ENCODE data around the gene CD58. TPM values are rescaled to one million over a fixed set of nuclear protein-coding genes. Genes with fewer than 3 reads are reported as not detected.

CD58 gene
- total RNA-seq, 1 donor from 2014 or later: 40.6 TPM

DNA sequence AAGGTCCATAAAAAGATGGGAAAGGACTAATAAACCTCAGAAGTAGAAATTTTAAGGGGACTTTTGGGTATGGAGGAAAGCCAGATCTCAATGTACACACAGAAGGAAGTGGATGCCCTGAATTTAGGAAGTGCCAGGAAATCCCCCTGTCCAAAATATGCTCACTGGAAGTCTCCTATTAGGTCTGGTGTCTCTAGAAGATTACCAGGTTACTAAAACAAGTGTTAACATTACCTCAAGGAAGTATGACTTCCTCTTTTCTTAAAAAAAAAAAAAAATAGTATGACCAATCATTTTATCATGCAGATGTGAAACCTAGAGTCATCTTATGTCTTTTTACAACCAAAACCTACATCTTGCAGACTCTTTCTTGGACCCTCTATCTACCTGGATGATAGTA, 30.7 kb downstream of the CD58 start:
- intact Hi-C loops (cut with micrococcal nuclease): no loop called here
- Mint-ChIP-seq H3K4me1 (ENCODE audit: low read depth) (peaks cover 66% of the 10 kb centered on the region), H3K27me3 (ENCODE audit: low read depth) (no peaks in the 10 kb centered on the region), H3K27ac (peak overlapping the region; percentile 40), H3K36me3 (ENCODE audit: low read depth) (peaks cover 80% of the 10 kb centered on the region), H3K4me3 (ENCODE audit: low read depth) (no peak overlapping the region), H3K9me3 (no peaks in the 10 kb centered on the region)
- no peak for DNase-seq (ENCODE audit: low spot score)

DNA sequence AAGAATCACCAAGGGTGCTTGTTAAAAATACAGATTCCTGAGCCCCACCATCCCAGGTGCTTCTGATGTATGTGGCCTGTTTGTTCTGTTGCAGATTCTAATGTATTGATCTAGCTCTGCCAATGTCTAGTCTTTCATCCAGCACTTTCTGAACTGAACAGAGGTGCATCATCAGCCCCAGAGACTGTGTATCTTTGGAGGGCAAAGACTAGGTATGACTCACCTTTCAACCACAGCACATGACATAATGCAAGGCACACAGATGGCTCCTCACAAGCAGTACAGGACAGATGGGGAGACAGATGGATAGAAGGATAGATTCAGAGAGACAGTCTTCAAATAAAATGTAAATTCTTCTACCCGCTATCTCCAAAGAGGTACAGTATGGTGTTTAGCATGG, 32.3 kb downstream of the CD58 start:
- DNase-seq (ENCODE audit: low spot score): peak; percentile 40
- Mint-ChIP-seq H3K4me1 (ENCODE audit: low read depth) (peaks cover 54% of the 10 kb centered on the region), H3K27ac (peak overlapping the region; percentile 62), H3K27me3 (ENCODE audit: low read depth) (no peaks in the 10 kb centered on the region), H3K9me3 (no peaks in the 10 kb centered on the region), H3K36me3 (ENCODE audit: low read depth) (peaks cover 79% of the 10 kb centered on the region), H3K4me3 (ENCODE audit: low read depth) (no peak overlapping the region)
- intact Hi-C loops (cut with micrococcal nuclease): loop anchor here (1.0 to 2.0 kb wide), 2 partner anchors 18 to 23 kb away; no protein-coding TSS in a partner anchor

DNA sequence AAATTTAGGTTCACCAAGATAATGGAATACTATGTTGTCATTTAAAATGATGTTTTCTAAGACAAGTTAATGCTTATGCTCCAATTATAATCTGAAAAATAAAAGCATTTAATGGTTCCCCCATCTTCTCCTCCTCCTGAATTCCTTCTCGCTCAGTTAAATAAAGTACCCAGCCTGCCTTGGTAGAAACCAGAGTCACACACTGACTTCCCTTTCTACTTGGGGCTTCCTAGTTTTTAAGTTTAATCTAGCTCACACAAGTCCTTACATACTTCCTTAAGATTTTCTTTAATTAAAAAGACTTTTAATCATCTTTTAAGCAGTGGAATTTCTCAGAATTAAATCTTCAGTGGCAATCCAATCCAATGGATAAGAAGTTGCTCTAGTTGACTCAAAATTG, 32.9 kb downstream of the CD58 start:
- no peak overlapping the region for H3K4me3 Mint-ChIP-seq (ENCODE audit: low read depth)
- no peaks in the 10 kb centered on the region for H3K27me3 Mint-ChIP-seq (ENCODE audit: low read depth)
- no peak for DNase-seq (ENCODE audit: low spot score)
- no peaks in the 10 kb centered on the region for H3K9me3 Mint-ChIP-seq
- intact Hi-C loops (cut with micrococcal nuclease): loop anchor here (1.0 to 2.0 kb wide), 2 partner anchors 19 to 23 kb away; no protein-coding TSS in a partner anchor
- H3K27ac Mint-ChIP-seq: no peak overlapping the region
- H3K36me3 Mint-ChIP-seq (ENCODE audit: low read depth): peaks cover 79% of the 10 kb centered on the region
- peaks cover 55% of the 10 kb centered on the region for H3K4me1 Mint-ChIP-seq (ENCODE audit: low read depth)

DNA sequence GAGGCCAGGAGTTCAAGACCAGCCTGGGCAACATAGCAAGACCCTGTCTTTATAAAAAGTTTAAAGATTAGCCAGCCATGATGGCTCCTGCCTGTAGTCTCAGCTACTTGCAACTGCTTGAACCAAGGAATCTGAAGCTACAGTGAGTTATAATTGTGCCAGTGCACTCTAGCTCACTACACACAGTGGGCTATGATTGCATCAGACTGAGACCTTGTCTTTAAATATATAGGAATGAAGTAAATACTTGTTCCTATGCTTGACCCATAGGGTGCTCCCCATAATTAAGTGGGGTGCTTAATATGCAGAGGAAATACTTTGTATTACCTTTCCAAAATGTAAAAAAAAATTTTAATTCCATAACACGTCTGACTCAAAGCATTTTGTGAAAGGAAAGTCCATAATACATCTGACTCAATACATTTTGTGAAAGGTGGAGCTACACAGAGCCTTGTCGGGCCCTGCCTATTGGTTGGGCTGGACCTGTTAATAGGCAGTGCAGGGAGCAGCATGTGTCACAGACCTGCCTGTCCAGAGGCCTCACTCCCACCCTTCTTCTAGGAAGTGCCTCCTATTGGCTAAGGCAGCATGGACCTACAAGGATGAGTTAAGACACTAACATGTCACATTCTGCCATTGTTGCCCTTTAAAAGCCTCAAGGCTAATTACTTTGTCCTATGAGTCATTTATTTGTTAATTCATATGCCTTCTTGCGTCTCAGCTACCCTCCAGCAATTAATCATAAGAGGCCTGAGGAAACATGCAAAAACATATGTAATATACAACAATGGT, 33.6 kb downstream of the CD58 start:
- H3K27ac Mint-ChIP-seq: no peak overlapping the region
- H3K9me3 Mint-ChIP-seq: no peaks in the 10 kb centered on the region
- peaks cover 49% of the 10 kb centered on the region for H3K4me1 Mint-ChIP-seq (ENCODE audit: low read depth)
- intact Hi-C loops (cut with micrococcal nuclease): no loop called here
- DNase-seq (ENCODE audit: low spot score): no peak
- H3K36me3 Mint-ChIP-seq (ENCODE audit: low read depth): peaks cover 76% of the 10 kb centered on the region
- no peak overlapping the region for H3K4me3 Mint-ChIP-seq (ENCODE audit: low read depth)
- H3K27me3 Mint-ChIP-seq (ENCODE audit: low read depth): no peaks in the 10 kb centered on the region

DNA sequence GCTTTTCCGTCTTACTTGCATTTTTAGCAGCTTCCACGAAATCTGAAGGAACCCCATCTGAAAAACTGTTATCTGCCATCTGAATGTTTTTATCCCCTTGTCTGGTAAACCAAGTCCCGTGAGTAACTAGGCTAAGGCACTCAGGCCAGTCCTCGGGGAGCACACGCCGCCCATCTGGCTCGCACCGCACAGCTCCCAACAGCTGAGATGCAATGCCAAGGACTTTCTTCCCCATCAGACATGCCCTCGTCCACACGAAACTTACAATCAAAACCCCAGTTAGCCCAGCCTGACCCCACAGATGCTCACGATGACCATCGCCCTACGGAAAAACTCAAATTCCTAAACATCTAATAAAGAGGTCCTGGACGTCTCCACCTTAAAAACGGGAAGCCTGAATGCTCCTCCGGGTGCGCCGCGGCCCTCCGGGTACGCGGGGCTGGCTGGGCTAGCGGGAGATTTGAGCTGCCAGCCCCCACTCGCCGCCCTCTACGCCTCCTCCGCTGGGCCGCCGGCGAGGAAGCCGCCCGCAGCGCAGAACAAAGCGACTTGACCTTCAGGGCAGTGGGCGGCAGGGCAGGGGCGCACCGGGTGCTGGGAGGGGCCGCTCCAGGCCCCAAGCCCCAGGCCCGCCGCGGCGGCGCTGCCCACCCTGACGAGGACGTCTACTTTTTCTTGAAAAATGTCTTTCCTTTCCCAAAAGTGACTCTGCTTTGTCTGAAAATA, 36.6 kb downstream of the CD58 start:
- peaks cover 31% of the 10 kb centered on the region for H3K4me1 Mint-ChIP-seq (ENCODE audit: low read depth)
- no peak for DNase-seq (ENCODE audit: low spot score)
- peaks cover 2% of the 10 kb centered on the region for H3K9me3 Mint-ChIP-seq
- no peaks in the 10 kb centered on the region for H3K27me3 Mint-ChIP-seq (ENCODE audit: low read depth)
- H3K4me3 Mint-ChIP-seq (ENCODE audit: low read depth): no peak overlapping the region
- H3K36me3 Mint-ChIP-seq (ENCODE audit: low read depth): peaks cover 76% of the 10 kb centered on the region
- no peak overlapping the region for H3K27ac Mint-ChIP-seq
- intact Hi-C loops (cut with micrococcal nuclease): no loop called here

DNA sequence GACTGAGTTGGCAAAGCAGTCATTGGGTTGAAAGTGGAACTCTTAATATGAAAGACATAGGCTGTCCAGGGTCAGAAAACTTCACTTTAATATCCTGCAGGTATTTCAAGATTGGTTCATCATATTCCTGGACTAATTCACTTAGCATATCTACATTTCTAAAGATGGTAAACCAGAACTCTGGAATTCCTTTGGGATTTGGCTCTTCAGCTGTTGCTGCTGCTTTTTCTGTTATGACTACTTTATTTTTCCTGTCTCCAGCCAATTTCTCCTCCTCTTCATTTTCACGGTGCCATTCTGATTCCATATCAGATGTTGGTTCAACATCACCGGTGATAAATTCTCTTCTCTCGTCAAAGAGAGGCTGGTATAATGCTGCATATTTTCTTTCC, 37.4 kb downstream of the CD58 start:
- Mint-ChIP-seq H3K4me3 (ENCODE audit: low read depth) (no peak overlapping the region), H3K4me1 (ENCODE audit: low read depth) (peaks cover 24% of the 10 kb centered on the region), H3K9me3 (peaks cover 8% of the 10 kb centered on the region), H3K36me3 (ENCODE audit: low read depth) (peaks cover 76% of the 10 kb centered on the region), H3K27me3 (ENCODE audit: low read depth) (no peaks in the 10 kb centered on the region), H3K27ac (no peak overlapping the region)
- no peak for DNase-seq (ENCODE audit: low spot score)
- intact Hi-C loops (cut with micrococcal nuclease): no loop called here

DNA sequence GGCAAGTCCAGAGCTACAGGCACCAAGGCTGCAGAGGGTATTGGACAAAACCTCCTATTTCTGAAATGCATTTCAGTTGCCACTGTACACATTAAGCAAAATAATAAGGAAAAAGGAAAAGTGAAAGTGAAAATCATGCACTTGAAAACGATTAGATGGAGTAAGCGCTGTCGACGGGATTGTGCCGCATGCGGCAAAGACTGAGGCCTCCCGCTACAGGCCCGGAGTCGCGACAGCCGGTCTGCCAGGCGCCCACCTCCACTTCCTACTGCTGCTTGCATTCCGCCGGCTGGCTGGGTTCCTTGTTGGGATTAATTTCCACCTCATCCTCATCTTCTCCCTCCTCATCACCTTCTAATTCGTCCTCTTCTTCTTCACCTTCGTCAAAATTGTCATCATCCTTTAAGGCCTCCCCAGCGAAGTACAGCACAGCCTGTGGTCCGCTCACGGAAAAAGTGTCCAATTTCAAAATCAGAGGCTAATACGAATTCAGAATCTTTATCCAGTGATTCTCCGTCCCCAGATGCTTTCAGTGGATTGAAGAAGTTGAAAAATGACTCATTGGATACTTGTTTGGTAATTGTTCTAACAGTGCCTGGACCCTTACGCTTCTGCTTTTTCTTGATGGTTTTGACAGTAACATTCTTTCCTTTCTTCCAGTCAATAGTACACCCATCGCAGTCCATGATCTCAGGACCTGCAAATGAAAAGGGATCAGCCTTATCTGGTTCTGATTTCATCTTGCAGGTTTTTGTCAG, 38.0 kb downstream of the CD58 start:
- H3K27me3 Mint-ChIP-seq (ENCODE audit: low read depth): no peaks in the 10 kb centered on the region
- peaks cover 77% of the 10 kb centered on the region for H3K36me3 Mint-ChIP-seq (ENCODE audit: low read depth)
- no peak overlapping the region for H3K4me3 Mint-ChIP-seq (ENCODE audit: low read depth)
- H3K27ac Mint-ChIP-seq: no peak overlapping the region
- no peak for DNase-seq (ENCODE audit: low spot score)
- H3K4me1 Mint-ChIP-seq (ENCODE audit: low read depth): peaks cover 18% of the 10 kb centered on the region
- intact Hi-C loops (cut with micrococcal nuclease): no loop called here
- peaks cover 13% of the 10 kb centered on the region for H3K9me3 Mint-ChIP-seq

DNA sequence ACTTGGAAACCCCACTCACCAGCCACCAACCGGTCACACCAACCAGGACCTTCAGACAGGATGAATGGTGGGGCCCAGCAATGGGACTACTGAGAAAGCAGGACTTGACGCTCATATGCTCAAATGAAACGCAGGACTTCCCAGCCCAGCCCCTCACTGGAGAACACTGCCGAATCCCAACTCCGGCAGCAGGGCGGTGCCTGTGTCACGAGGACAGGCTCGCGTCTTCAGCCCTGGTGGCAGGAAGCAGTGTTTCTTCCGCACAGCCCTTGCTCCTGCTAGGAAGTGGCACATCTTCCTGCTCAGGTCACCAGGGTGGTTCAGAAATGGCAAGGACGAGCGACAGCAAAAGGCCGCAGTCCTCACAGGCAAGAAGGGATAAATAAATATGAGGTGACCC, 38.9 kb downstream of the CD58 start:
- H3K4me1 Mint-ChIP-seq (ENCODE audit: low read depth): peaks cover 18% of the 10 kb centered on the region
- DNase-seq (ENCODE audit: low spot score): no peak
- H3K4me3 Mint-ChIP-seq (ENCODE audit: low read depth): no peak overlapping the region
- intact Hi-C loops (cut with micrococcal nuclease): no loop called here
- no peaks in the 10 kb centered on the region for H3K27me3 Mint-ChIP-seq (ENCODE audit: low read depth)
- H3K36me3 Mint-ChIP-seq (ENCODE audit: low read depth): peaks cover 85% of the 10 kb centered on the region
- H3K9me3 Mint-ChIP-seq: peaks cover 19% of the 10 kb centered on the region
- no peak overlapping the region for H3K27ac Mint-ChIP-seq

DNA sequence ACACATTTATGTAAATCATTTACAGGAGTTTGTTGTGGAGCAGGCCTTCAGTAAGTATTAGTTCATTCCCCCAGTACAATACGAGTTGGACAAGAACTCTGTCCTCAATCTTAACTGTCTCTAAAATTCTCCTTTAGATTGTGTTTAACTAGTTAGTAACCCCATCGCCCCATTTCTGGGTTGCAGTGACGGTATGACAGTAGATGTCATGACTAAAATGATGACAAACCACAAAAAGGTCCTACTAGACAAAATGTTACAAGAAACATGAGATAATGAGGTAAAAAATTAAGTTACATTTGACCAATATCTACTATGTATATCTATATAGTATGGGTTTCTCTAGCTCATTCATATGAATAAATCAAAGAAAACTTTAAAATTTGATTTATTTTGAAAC, 41.1 kb downstream of the CD58 start:
- intact Hi-C loops (cut with micrococcal nuclease): no loop called here
- H3K27me3 Mint-ChIP-seq (ENCODE audit: low read depth): no peaks in the 10 kb centered on the region
- no peak overlapping the region for H3K27ac Mint-ChIP-seq
- peaks cover 87% of the 10 kb centered on the region for H3K36me3 Mint-ChIP-seq (ENCODE audit: low read depth)
- H3K9me3 Mint-ChIP-seq: peaks cover 29% of the 10 kb centered on the region
- H3K4me3 Mint-ChIP-seq (ENCODE audit: low read depth): no peak overlapping the region
- DNase-seq (ENCODE audit: low spot score): no peak
- peaks cover 8% of the 10 kb centered on the region for H3K4me1 Mint-ChIP-seq (ENCODE audit: low read depth)

DNA sequence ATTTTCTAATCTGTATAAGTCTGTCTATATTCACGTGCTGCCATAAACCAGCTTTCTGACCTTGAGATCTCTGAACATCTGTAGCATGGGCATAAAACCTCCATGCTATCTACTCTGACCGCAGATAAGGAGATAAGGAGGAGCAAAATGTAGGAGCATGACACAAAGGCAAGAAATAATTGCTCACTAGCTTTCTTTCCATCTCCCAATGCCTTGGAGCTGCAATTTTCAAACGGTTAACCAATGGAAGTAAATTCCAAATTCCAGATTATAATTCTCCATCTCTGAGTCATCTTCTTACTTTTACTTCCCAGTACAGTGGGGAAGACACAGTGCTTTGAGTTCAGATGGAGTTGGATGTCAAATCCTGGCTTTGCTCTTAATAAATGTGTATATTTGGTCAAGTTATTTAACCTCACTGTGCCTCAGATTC, 41.6 kb downstream of the CD58 start:
- intact Hi-C loops (cut with micrococcal nuclease): no loop called here
- no peak overlapping the region for H3K27ac Mint-ChIP-seq

DNA sequence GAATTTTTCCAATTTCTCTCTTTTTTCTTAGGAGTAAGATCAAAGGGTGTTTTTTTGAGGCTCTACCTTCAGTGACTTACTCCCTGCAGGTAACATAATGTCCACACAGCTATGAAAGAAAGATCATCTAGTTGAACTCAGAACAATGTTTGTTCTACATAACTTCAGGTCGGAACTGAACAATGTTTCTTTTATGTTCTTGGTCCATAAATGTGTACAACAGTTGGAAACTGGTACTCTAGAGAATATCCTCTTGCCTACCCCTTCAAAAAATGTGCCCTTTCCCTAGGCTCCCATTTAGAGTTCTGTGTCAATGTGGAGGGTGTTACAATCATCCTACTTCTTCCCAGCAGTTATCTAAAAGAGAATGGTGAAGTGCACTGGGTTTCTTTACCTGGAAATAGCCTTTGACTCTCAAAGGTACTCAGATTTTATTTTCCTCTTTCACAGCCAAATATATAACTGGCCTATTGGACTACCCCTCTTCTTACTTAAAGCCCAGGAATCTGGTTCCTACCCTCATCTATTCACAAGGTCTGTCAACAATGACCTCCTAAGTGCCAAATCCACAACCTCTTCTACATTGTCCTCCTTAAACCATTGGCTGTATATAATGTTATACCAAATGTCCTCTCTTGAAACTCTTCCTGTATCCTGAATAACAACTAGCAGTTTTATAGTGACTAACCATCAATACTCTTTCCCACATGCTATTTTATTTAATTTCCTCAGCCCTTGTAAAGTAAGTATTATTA, 42.3 kb downstream of the CD58 start:
- Mint-ChIP-seq H3K9me3 (peaks cover 29% of the 10 kb centered on the region), H3K4me1 (ENCODE audit: low read depth) (peaks cover 8% of the 10 kb centered on the region), H3K27ac (no peak overlapping the region), H3K4me3 (ENCODE audit: low read depth) (no peak overlapping the region), H3K36me3 (ENCODE audit: low read depth) (peaks cover 81% of the 10 kb centered on the region), H3K27me3 (ENCODE audit: low read depth) (no peaks in the 10 kb centered on the region)
- no peak for DNase-seq (ENCODE audit: low spot score)
- intact Hi-C loops (cut with micrococcal nuclease): no loop called here

More for the DNA sequence above, 41.6 kb downstream of the CD58 start:
- DNase-seq (ENCODE audit: low spot score): no peak
- Mint-ChIP-seq H3K4me3 (ENCODE audit: low read depth) (no peak overlapping the region), H3K9me3 (peaks cover 29% of the 10 kb centered on the region), H3K36me3 (ENCODE audit: low read depth) (peaks cover 84% of the 10 kb centered on the region), H3K4me1 (ENCODE audit: low read depth) (peaks cover 8% of the 10 kb centered on the region), H3K27me3 (ENCODE audit: low read depth) (no peaks in the 10 kb centered on the region)

DNA sequence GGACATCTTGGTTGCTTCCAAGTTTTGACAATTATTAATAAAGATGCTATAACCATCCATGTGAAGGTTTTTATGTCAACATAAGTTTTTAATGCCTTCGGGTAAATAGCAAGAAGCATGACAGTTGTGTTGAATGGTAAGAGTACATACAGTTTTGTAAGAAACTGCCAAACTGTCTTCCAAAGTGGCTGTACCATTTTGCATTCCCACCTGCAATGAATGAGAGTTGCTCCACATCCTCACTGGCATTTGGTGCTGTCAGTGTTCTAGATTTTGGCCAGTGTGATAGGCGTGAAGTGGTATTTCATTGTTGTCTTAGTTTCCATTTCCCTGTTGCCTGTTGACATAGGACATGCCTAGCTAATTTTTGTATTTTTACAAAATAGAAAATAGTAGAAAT, 45.4 kb downstream of the CD58 start:
- no peak for DNase-seq (ENCODE audit: low spot score)
- Mint-ChIP-seq H3K4me1 (ENCODE audit: low read depth) (peaks cover 5% of the 10 kb centered on the region), H3K36me3 (ENCODE audit: low read depth) (peaks cover 78% of the 10 kb centered on the region), H3K27ac (no peak overlapping the region), H3K4me3 (ENCODE audit: low read depth) (no peak overlapping the region), H3K9me3 (peaks cover 29% of the 10 kb centered on the region), H3K27me3 (ENCODE audit: low read depth) (no peaks in the 10 kb centered on the region)
- intact Hi-C loops (cut with micrococcal nuclease): no loop called here
